HepG2 (cell line): ENCODE results near the gene CCDC117. TPM values are rescaled to one million over a fixed set of nuclear protein-coding genes. Genes with fewer than 3 reads are reported as not detected.

ENCODE experiments used
- AGO2 ChIP-seq: fragments of 200-400 bp; formaldehyde crosslinking; optimal IDR thresholded peaks from 2 replicates; pipeline ENCODE3; 2017; ENCODE audit warnings: mild to moderate bottlenecking, low read depth, low read length, moderate library complexity
- ARHGAP35 ChIP-seq: sonication (generic); formaldehyde crosslinking; IDR thresholded peaks from 2 replicates; pipeline ENCODE4 v1.9.0; 2022; ENCODE audit warnings: mild to moderate bottlenecking, inconsistent platforms, moderate library complexity, missing genetic modification reagents, borderline replicate concordance
- CAMTA2 ChIP-seq: sonication (generic); formaldehyde crosslinking; IDR thresholded peaks from 2 replicates; pipeline ENCODE4 v1.4.0; 2020; ENCODE audit warnings: mild to moderate bottlenecking, missing genetic modification reagents, borderline replicate concordance
- CBFB ChIP-seq: sonication (generic); formaldehyde crosslinking; IDR thresholded peaks from 2 replicates; pipeline ENCODE4 v1.4.0; 2020; ENCODE audit warnings: missing genetic modification reagents
- FOXJ3 ChIP-seq: sonication (generic); formaldehyde crosslinking; IDR thresholded peaks from 2 replicates; pipeline ENCODE4 v1.4.0; 2020; ENCODE audit warnings: missing genetic modification reagents, mild to moderate bottlenecking, borderline replicate concordance
- FOXM1 ChIP-seq: sonication (generic); formaldehyde crosslinking; IDR thresholded peaks from 2 replicates; pipeline ENCODE4 v1.5.0; 2020; ENCODE audit warnings: missing genetic modification reagents
- HIC2 ChIP-seq: sonication (generic); formaldehyde crosslinking; IDR thresholded peaks from 2 replicates; pipeline ENCODE4 v1.9.0; 2022; ENCODE audit warnings: low read depth, missing genetic modification reagents
- HOXD1 ChIP-seq: sonication (generic); formaldehyde crosslinking; IDR thresholded peaks from 2 replicates; pipeline ENCODE4 v1.5.0; 2020; ENCODE audit warnings: missing genetic modification reagents
- JDP2 ChIP-seq: sonication (generic); formaldehyde crosslinking; IDR thresholded peaks from 2 replicates; pipeline ENCODE4 v1.8.1; 2022; ENCODE audit warnings: missing genetic modification reagents, borderline replicate concordance
- MAFF ChIP-seq: IDR thresholded peaks from 2 replicates; pipeline ENCODE4 v1.6.1; 2011; ENCODE audit warnings: low read depth, low read length, improper control_type of control experiment
- NFATC3 ChIP-seq: sonication (generic); formaldehyde crosslinking; IDR thresholded peaks from 2 replicates; pipeline ENCODE4 v1.5.1; 2020; ENCODE audit warnings: mild to moderate bottlenecking, missing genetic modification reagents
- PBX2 ChIP-seq: IDR thresholded peaks from 2 replicates; pipeline ENCODE4 v1.6.1; 2016; ENCODE audit warnings: control low read depth
- RBFOX2 ChIP-seq: fragments of 200-400 bp; formaldehyde crosslinking; IDR thresholded peaks from 2 replicates; pipeline ENCODE4 v1.6.1; 2017; ENCODE audit warnings: low read depth, mild to moderate bottlenecking, low read length
- REL ChIP-seq: sonication (generic); formaldehyde crosslinking; conservative IDR thresholded peaks from 2 replicates; pipeline ENCODE4 v1.8.0; 2022; ENCODE audit warnings: mild to moderate bottlenecking, missing genetic modification reagents, moderate library complexity
- SNAPC5 ChIP-seq: sonication (generic); formaldehyde crosslinking; IDR thresholded peaks from 2 replicates; pipeline ENCODE4 v1.8.1; 2023; ENCODE audit warnings: mild to moderate bottlenecking, missing genetic modification reagents, borderline replicate concordance
- SRY ChIP-seq: sonication (generic); formaldehyde crosslinking; IDR thresholded peaks from 2 replicates; pipeline ENCODE4 v1.8.0; 2022; ENCODE audit warnings: mild to moderate bottlenecking, missing genetic modification reagents
- TERF1 ChIP-seq: sonication (generic); formaldehyde crosslinking; IDR thresholded peaks from 2 replicates; pipeline ENCODE4 v1.8.0; 2022; ENCODE audit warnings: mild to moderate bottlenecking, missing genetic modification reagents, moderate library complexity
- ZHX1 ChIP-seq: sonication (generic); formaldehyde crosslinking; IDR thresholded peaks from 2 replicates; pipeline ENCODE4 v1.8.1; 2022; ENCODE audit warnings: low read depth, mild to moderate bottlenecking, missing genetic modification reagents
- ZNF274 ChIP-seq: sonication (generic); formaldehyde crosslinking; IDR thresholded peaks from 2 replicates; pipeline ENCODE4 v1.5.1; 2020; ENCODE audit warnings: mild to moderate bottlenecking, missing genetic modification reagents
- ZNF576 ChIP-seq: sonication (generic); formaldehyde crosslinking; IDR thresholded peaks from 2 replicates; pipeline ENCODE4 v1.4.0; 2020; ENCODE audit warnings: mild to moderate bottlenecking, missing genetic modification reagents
- ZNF616 ChIP-seq: sonication (generic); formaldehyde crosslinking; IDR thresholded peaks from 2 replicates; pipeline ENCODE4 v1.5.0; 2020; ENCODE audit warnings: low read depth, mild to moderate bottlenecking, missing genetic modification reagents
- ZNF883 ChIP-seq: sonication (generic); formaldehyde crosslinking; IDR thresholded peaks from 2 replicates; pipeline ENCODE4 v1.5.1; 2020; ENCODE audit warnings: mild to moderate bottlenecking, missing genetic modification reagents; ENCODE audit errors: not compliant biosample characterization
- polyA plus RNA-seq, 8 experiments: library from polyadenylated mRNA; depleted of rRNA in 3 of 8; stranded (reverse) in 7 of 8; unstranded in 1 of 8; fragments of >200 nt; fragmentation: Illumina TruSeq in 4 of 8; extraction: Trizol in 4 of 8; gene quantifications; 2 replicates each; pipeline versions ENCODE4 v1.2.1 to v1.2.3, GENCODE V29; 2011 to 2016; ENCODE audit warnings: low read depth in 4 of 8, missing spikeins in 1 of 8, mixed read lengths in 1 of 8; ENCODE audit not compliant: insufficient read depth in 1 of 8
- total RNA-seq, 5 experiments: library from RNA; depleted of rRNA; stranded (reverse); fragments of >200 nt; fragmentation: Illumina TruSeq; extraction: Trizol; gene quantifications; 2 replicates each; pipeline ENCODE4 v1.2.3, GENCODE V29; 2016; ENCODE audit warnings: low read depth in 1 of 5

The CCDC117 gene
- total and polyA plus RNA-seq, 2 of the 13 experiments (the other 11 are each of a cell fraction or from before 2014, with no cell fraction given) = 12.6 to 34.2 TPM

GRCh38 chr22:28772633-28773460, at the start of gene CCDC117 (continued):
- TF ChIP-seq PBX2 (no peak), MAFF (no peak), SNAPC5 (no peak), SRY (CRISPR knock-in tag) (peak; percentile 81; the same call in 1 of the 2 replicates), ZHX1 (CRISPR knock-in tag) (no peak), FOXJ3 (CRISPR knock-in tag) (no peak), HOXD1 (CRISPR knock-in tag) (peak; percentile 89), CAMTA2 (CRISPR knock-in tag) (0 out of 2 replicates have a peak, but pooled peaks have one; percentile 18), JDP2 (CRISPR knock-in tag) (no peak), AGO2 (peak; percentile 60), ZNF616 (CRISPR knock-in tag) (no peak), NFATC3 (CRISPR knock-in tag) (no peak), REL (CRISPR knock-in tag) (no peak), ARHGAP35 (0 out of 2 replicates have a peak, but pooled peaks have one; percentile 36), ZNF274 (CRISPR knock-in tag) (no peak), HIC2 (CRISPR knock-in tag) (no peak), RBFOX2 (peak; percentile 95), FOXM1 (no peak), TERF1 (CRISPR knock-in tag) (no peak), ZNF883 (CRISPR knock-in tag) (no peak), CBFB (CRISPR knock-in tag) (peak; percentile 49), ZNF576 (CRISPR knock-in tag) (no peak)
